Measurements from ENCODE around the gene VDR.

VDR gene

GRCh38 chr12:47904713-47905709, at the start of gene VDR:
VDR (minus strand) TSS chr12:47904994; CDS start chr12:47879113, 25,881 bp downstream.
- DNase-seq (ENCODE audit: low read depth in 2 of 2), result peak in 1 of 2 experiments; percentile 29

DNA sequence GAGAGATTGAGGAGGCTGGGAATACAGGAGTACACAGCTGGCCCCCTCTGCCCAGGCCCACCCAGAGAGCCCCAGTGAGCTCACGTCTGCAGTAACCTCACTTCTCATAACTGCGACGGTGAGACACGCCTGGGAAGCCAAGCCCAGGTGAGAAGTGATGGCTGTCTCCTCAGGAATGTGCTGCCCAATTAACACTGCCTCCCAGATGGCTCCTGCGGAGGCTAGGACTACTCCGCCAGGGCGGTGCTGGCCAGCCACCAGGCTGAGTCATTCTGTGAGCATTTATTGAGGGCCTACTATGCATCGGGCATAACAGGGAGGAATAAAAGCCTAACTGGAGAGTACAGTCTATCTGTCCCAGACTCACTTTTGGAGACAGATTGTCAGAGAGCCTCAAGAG, 49.3 kb upstream of the VDR start:
- DNase-seq (ENCODE audit: low read depth in 2 of 2), result no peak

DNA sequence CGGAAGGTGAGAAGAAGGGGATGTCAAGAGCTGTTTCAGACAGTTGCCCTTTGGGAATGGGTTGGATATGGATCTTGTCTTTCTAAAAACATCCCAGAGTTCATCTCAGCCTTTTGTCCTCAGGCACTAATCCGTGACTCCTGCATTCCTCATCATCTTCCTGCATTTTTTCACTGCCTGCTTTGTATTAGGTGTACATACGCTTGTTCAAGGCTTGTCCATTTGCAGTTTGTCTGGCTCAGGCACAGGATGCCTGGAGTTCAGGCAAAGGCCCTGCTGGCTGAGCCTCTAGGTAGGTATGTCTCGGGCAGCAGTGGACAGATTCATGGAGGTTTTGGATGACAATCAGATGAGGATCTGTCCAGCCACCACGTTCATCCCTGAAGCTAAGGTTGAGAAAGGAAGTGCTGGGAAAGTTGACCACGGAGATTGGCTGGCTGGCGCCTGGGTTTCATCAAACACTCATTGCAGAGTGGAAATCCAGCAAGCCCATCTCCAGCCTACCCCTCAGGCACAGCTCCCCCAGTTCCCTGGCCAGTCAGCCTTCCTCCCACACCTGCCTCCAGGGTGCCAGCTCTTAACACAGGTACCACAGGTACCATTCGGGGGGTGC, 46.2 kb upstream of the VDR start:
- no peak for DNase-seq (ENCODE audit: low read depth in 2 of 2)

GRCh38 chr12:47949441-47950341, 44.9 kb upstream of the VDR start:
- peak; percentile 52 to 55 for DNase-seq (ENCODE audit: low read depth in 2 of 2)

GRCh38 chr12:47947341-47947740, 42.5 kb upstream of the VDR start:
- DNase-seq (ENCODE audit: low read depth in 2 of 2), result no peak

DNA sequence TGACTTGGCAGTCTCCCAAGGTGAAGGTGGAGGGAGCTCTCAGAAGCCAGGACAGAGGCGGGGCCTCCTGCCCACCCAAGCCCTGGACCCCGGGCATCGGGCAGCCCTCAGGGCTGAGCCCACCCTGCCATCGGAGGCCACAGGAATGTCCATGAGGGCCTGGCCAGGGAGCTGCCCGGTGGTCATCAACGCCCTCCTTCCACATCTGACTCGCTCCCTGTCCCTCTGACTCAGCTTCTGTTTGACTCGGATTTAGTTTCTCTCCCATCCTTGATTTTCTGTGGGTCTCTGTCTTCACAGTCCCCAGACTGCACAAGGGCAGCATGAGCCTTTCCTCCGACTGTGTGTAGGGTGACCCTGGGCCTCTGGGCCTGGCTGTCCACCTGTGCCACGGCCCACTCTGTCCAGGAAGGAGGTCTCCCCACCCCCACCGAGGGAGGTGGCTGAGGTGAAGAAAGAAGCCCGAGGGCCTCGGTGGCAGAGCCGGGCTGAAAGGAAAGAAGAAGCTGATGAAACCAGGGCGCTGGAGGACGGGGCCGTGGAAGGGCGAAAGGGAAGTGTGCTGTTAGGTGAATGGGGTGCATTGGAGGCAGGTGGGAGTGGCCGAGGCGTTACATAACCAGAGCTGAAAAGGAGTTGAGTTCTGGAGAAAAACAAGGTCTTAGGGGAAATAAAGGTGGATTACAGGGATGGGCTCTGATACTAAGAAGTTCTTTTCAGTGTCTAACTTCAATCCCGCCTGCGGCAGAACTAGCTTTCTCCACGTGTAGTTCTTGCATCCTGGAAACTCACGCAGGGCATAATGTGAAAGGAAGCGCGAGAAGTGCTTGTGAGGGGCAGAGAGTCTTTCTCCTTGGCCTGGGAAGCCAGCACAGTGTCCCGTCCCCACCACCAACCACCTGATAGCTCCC, 41.9 kb upstream of the VDR start:
- DNase-seq (ENCODE audit: low read depth in 2 of 2), result no peak

GRCh38 chr12:47945341-47945728, 40.5 kb upstream of the VDR start:
- DNase-seq (ENCODE audit: low read depth in 2 of 2), result no peak

- DNase-seq (ENCODE audit: low read depth in 2 of 2), result no peak
Measured at GRCh38 chr12:47944685-47945340, 40.0 kb upstream of the VDR start.

DNA sequence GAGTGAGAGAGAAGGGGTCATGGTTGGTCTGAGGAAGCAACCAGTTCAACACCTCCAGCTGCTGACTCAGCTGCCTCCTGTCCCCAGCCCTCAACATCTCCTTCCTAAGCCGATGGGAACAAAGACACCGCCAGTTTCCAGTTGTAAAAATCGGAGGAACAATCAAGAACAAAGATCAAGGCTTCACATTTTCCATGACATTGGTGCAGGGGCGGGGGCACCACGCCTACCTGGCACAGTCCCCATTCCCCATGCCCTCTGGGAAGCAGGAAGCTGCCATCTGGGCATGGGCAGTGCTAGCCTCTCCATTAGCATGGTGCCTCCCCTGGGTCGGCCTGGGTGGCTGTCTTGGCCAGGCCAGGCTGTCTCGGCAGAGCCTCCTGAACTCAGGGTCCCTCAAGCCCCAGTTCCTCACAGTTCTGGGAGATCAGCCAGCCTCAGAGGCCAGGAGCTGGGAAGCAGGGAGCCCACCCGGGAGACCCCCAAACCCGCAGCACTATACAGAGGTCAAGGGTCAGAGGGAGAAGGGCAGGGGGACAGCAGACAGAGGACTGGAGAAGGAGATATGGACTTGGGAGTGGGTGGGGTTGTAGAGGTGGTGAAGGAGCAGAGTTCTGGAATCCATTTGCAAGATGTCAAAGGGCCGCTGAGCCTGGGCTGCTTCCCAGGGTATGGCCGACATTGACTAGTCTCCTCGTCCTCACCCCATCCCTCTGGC, 39.0 kb upstream of the VDR start:
- DNase-seq (ENCODE audit: low read depth in 2 of 2), result no peak

GRCh38 chr12:47942614-47943225, 37.9 kb upstream of the VDR start:
- DNase-seq (ENCODE audit: low read depth in 2 of 2), result no peak

DNA sequence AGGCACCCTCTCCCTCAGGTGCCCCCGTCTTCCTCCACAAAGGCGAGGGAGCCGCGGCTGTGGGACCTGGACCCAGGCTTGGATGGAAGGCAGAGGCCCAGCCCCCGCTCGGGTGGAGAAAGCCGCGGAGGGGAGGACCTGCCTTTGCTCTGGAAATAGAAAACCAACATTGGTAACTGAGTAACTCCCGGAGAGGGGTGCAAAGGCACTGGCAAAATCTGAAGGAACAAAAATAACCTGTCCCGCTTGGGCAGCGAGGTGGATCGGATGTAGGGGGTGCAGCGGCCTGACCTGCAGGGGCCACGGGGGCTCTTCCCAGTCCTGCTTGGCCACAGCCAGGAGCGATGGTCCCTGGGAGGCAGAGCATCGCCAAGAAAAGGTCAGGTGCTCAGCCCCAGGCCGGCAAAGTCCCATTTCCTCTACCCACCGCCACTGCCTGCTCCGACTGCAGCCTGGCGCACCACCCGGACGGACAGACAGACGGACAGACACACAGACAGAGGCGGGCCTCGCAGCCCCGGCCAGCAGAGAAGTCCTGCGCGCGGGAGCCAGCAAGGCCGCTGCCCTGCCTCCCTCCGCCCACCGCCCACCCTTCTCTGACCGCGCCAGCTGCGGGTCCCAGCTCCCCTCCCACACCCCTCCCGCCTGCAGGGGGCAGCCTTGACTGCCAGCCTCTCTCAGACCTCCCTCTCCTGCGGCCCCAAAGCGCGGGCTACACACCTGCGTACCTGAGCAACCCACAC, 37.2 kb upstream of the VDR start:
- DNase-seq (ENCODE audit: low read depth in 2 of 2), result no peak

DNA sequence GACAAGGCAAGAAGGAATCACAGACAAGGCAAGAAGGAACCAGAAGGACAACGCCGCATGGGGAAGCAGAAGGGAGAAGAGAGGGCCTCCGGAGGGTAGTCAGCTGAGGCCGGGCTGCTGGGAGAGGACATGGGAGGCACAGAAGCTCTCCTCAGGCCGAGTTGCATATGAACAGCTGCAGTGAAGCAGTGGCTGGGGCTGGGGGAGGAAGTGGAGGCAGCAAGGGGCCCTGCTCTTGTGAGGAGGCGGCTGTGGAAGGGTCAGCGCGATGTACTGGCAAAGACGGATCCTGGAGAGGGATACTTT, 36.6 kb upstream of the VDR start:
- DNase-seq (ENCODE audit: low read depth in 2 of 2), result no peak

DNA sequence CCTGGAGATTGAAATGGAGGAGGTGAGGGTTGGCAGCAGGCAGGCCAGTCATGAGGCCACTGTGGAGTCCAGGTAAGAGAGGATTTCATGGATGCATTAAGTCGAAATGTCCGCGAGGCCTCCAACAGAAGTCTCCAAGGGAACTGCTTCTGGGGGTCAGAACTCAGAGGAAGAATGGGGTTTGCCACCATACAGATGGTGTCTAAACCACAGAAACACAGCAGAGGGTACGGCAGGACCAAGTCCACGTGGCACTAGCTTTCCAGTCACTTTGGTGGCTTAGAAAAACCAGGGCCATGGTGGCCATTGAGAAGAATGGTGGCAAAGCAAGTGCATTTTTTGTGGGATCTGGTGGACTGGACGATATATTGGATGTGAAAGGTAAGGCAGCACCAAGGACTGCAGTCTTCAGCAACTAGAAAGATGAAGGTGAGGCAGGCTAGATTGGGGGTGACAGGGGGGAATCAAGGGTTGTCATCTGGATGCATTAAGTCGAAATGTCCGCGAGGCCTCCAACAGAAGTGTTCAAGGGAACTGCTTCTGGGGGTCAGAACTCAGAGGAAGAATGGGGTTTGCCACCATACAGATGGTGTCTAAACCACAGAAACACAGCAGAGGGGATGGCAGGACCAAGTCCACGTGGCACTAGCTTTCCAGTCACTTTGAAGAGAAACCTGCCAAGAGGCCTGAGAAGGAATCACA, 36.1 kb upstream of the VDR start:
- no peak for DNase-seq (ENCODE audit: low read depth in 2 of 2)

- no peak for DNase-seq (ENCODE audit: low read depth in 2 of 2)
Measured at GRCh38 chr12:47939009-47939601, 34.3 kb upstream of the VDR start.

GRCh38 chr12:47938594-47938993, 33.8 kb upstream of the VDR start:
- DNase-seq (ENCODE audit: low read depth in 2 of 2), result no peak

GRCh38 chr12:47938093-47938492, 33.3 kb upstream of the VDR start:
- DNase-seq (ENCODE audit: low read depth in 2 of 2), result no peak

DNA sequence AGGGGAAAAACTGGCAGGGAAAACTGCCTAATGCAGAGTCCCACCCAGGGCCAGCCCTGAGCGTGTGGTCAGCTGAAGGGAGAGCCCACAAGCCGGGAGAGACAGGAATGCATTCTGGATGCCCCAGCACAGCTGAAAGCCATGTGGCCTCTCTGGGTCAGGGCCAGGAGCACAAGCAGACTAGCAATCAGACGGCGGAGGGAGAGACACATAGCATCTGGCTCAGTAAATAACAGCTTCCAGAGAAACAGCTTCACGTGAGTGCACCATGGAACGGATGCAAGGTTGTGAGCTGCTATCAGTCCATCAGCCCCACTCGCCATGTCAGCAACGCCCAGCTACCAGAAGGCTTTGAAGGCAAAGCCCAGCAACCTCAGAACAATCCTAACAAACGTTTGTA, 30.4 kb upstream of the VDR start:
- DNase-seq (ENCODE audit: low read depth in 2 of 2), result peak; percentile 46 to 51

DNA sequence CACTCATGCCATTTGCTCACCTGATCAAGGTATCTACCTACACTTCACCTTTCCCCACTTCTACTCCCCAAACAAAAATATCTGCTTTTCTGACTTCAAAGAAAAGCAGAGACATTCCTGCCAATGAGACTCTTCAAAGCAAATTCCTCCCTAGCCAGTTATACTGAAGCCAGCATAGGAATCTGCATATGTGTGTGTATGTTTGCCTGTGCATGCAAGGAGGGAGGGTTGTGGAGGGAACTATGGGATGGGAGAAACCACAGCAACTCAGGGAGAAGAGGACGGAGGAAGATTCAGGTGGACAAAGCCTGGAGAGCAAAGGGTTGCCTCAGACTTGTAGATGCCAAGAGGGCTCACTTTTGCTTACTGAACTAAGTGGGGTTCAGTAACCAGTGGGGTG, 26.4 kb upstream of the VDR start:
- DNase-seq (ENCODE audit: low read depth in 2 of 2), result no peak

Measured in fibroblast of skin of left quadriceps (primary cell).